ENCODE data around the gene DCUN1D2. TPM values are rescaled to one million over a fixed set of nuclear protein-coding genes. Genes with fewer than 3 reads are reported as not detected.

Gene DCUN1D2
- total RNA-seq, 4 donors from 2014 or later, result 18.7 to 28.4 (median 20.2) TPM

- Histone ChIP-seq H3K36me3 (peaks cover 0 to 11% (median 2%) of the 10 kb centered on the region in 4 donors), H3K4me3 (no peak overlapping the region), H3K4me1 (no peaks in the 10 kb centered on the region), H3K27ac (no peak overlapping the region), H3K9me3 (no peaks in the 10 kb centered on the region), H3K27me3 (no peaks in the 10 kb centered on the region)
- intact Hi-C loops (cut with DNase I; ENCODE audit: low total_unique reads), result no loop called here
- 100% methylated on average over 10 of the region's 10 CpGs; no CpG with 5 or more reads in 1 of the 2 donors for WGBS, 2 donors (ENCODE audit: low coverage in 1 of 2)
- no peak for TF ChIP-seq EP300 (IDR thresholded peaks at IDR 0.05; ENCODE audit: low read depth)
- TF ChIP-seq CTCF (IDR thresholded peaks at IDR 0.05), result no peak
- TF ChIP-seq POLR2A (IDR thresholded peaks at IDR 0.05), result no peak
- no peak for TF ChIP-seq POLR2AphosphoS5 (IDR thresholded peaks at IDR 0.05)
- no peak for DNase-seq
- in situ Hi-C loops (cut with MboI; ENCODE audit: low pct_ligation_motif_present in 1 of 4, low pct_unique_long_range_greater_than_20kb in 1 of 4, low sequenced_read_pairs in 3 of 4), result no loop called here
Measured at GRCh38 chr13:113470073-113470472, 20.4 kb downstream of the DCUN1D2 start.

DNA sequence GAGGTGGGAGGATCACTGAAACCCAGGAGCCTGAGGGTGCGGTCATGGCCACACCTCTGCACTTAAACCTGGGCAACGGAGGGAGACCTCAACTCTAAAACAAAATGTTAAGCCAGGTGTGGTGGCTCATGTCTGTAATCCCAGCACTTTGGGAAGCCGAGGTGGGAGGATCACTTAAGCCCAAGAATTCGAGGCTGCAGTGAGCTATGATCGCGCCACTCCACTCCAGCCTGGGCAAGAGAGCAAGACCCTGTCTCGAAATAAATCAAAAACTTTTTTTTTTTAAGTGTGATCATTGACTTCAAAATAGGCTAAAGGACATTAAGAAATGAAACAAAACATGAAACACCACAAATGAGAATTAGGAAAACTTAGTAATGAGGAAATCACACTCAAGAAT lies 20.9 kb downstream of the DCUN1D2 start:
- no peak for DNase-seq
- in situ Hi-C loops (cut with MboI; ENCODE audit: low pct_ligation_motif_present in 1 of 4, low pct_unique_long_range_greater_than_20kb in 1 of 4, low sequenced_read_pairs in 3 of 4), result no loop called here
- no peak for TF ChIP-seq POLR2A (IDR thresholded peaks at IDR 0.05)
- TF ChIP-seq EP300 (IDR thresholded peaks at IDR 0.05; ENCODE audit: low read depth), result no peak
- TF ChIP-seq POLR2AphosphoS5 (IDR thresholded peaks at IDR 0.05), result no peak
- TF ChIP-seq CTCF (IDR thresholded peaks at IDR 0.05), result no peak

GRCh38 chr13:113468472-113469201 lies 21.9 kb downstream of the DCUN1D2 start:
- H3K9me3 ChIP-seq, result no peaks in the 10 kb centered on the region
- intact Hi-C loops (cut with DNase I; ENCODE audit: low total_unique reads), result no loop called here
- no peak overlapping the region for H3K4me3 ChIP-seq
- TF ChIP-seq CTCF (IDR thresholded peaks at IDR 0.05) (no peak), POLR2A (IDR thresholded peaks at IDR 0.05) (no peak), POLR2AphosphoS5 (IDR thresholded peaks at IDR 0.05) (no peak), EP300 (IDR thresholded peaks at IDR 0.05; ENCODE audit: low read depth) (no peak)
- no peaks in the 10 kb centered on the region for H3K4me1 ChIP-seq
- DNase-seq, result no peak
- in situ Hi-C loops (cut with MboI; ENCODE audit: low pct_ligation_motif_present in 1 of 4, low pct_unique_long_range_greater_than_20kb in 1 of 4, low sequenced_read_pairs in 3 of 4), result no loop called here
- no peak overlapping the region for H3K27ac ChIP-seq
- peaks cover 0 to 11% (median 0%) of the 10 kb centered on the region in 4 donors for H3K36me3 ChIP-seq
- no peaks in the 10 kb centered on the region for H3K27me3 ChIP-seq
- WGBS, 2 donors (ENCODE audit: low coverage in 1 of 2), result 86 to 95% methylated on average over 11 to 22 of the region's 22 CpGs

More for the DNA sequence above, 20.9 kb downstream of the DCUN1D2 start:
- Histone ChIP-seq H3K9me3 (no peaks in the 10 kb centered on the region), H3K27ac (no peak overlapping the region), H3K4me1 (no peaks in the 10 kb centered on the region), H3K4me3 (no peak overlapping the region), H3K36me3 (peaks cover 0 to 11% (median 2%) of the 10 kb centered on the region in 4 donors), H3K27me3 (no peaks in the 10 kb centered on the region)
- intact Hi-C loops (cut with DNase I; ENCODE audit: low total_unique reads), result no loop called here
- 90% methylated on average over 7 of the region's 7 CpGs; no CpG with 5 or more reads in 1 of the 2 donors for WGBS, 2 donors (ENCODE audit: low coverage in 1 of 2)

DNA sequence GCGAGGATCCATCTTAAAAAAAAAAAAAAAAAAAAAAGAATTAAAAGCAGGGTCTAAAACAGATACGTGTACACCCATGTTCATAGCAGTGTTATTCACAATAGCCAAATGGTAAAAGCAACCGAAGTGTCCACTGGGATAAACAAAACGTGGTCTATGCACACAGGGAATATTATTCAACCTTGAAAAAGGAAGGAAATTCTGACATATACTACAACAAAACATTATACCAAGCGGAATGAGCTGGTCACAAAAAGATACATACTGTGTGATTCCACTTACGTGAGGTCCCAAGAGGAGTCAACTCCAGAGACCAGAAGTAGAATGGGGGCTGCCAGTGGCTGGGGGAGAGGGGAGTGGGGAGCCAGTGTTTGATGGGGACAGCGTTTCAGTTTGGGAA lies 22.5 kb downstream of the DCUN1D2 start:
- in situ Hi-C loops (cut with MboI; ENCODE audit: low pct_ligation_motif_present in 1 of 4, low pct_unique_long_range_greater_than_20kb in 1 of 4, low sequenced_read_pairs in 3 of 4) (no loop called here), intact Hi-C loops (cut with DNase I; ENCODE audit: low total_unique reads) (no loop called here)
- TF ChIP-seq POLR2A (IDR thresholded peaks at IDR 0.05), result no peak
- no peak for TF ChIP-seq CTCF (IDR thresholded peaks at IDR 0.05)
- TF ChIP-seq POLR2AphosphoS5 (IDR thresholded peaks at IDR 0.05), result no peak
- TF ChIP-seq EP300 (IDR thresholded peaks at IDR 0.05; ENCODE audit: low read depth), result no peak
- no peak overlapping the region for H3K4me3 ChIP-seq
- no peaks in the 10 kb centered on the region for H3K9me3 ChIP-seq
- no peak overlapping the region for H3K27ac ChIP-seq
- no peak for DNase-seq
- H3K4me1 ChIP-seq, result no peaks in the 10 kb centered on the region
- no peaks in the 10 kb centered on the region for H3K27me3 ChIP-seq
- peaks cover 0 to 11% (median 0%) of the 10 kb centered on the region in 4 donors for H3K36me3 ChIP-seq
- WGBS, 2 donors (ENCODE audit: low coverage in 1 of 2), result 97 to 99% methylated on average over 6 to 7 of the region's 7 CpGs

All from transverse colon (tissue), 4 donors.